SK-N-SH (cell line): ENCODE results near the gene UBE2Q1.

Experiments used
- CHD2 ChIP-seq: fragments of 150-350 bp; IDR thresholded peaks from 2 replicates; pipeline ENCODE4 v1.6.1; 2018; ENCODE audit warnings: low read length; ENCODE audit not compliant: partially characterized antibody
- CTCF ChIP-seq: fragments of 200-600 bp; sonication (generic); IDR thresholded peaks from 2 replicates; pipeline ENCODE4 v1.6.1; 2017; ENCODE audit warnings: antibody characterized with exemption, mild to moderate bottlenecking, moderate library complexity
- EP300 ChIP-seq, 2 experiments: IDR thresholded peaks; 2 replicates each; pipeline versions ENCODE4 v1.4.0 to v1.6.1; 2012; ENCODE audit warnings: borderline replicate concordance in 1 of 2, low read depth in 1 of 2, low read length in 1 of 2
- FOXJ3 ChIP-seq: sonication (generic); formaldehyde crosslinking; IDR thresholded peaks from 2 replicates; pipeline ENCODE4 v1.5.1; 2020; ENCODE audit warnings: mild to moderate bottlenecking, missing genetic modification reagents
- FOXM1 ChIP-seq: IDR thresholded peaks from 2 replicates; pipeline ENCODE4 v1.4.0; 2012; ENCODE audit warnings: low read depth, mild to moderate bottlenecking
- POLR2AphosphoS5 ChIP-seq: IDR thresholded peaks from 2 replicates; pipeline ENCODE4 v1.6.1; 2012; ENCODE audit warnings: low read depth, low read length
- REST ChIP-seq: IDR thresholded peaks from 2 replicates; pipeline ENCODE4 v1.6.1; 2012; ENCODE audit warnings: mild to moderate bottlenecking, low read depth, low read length, moderate library complexity
- SMC3 ChIP-seq: IDR thresholded peaks from 2 replicates; pipeline ENCODE4 v1.6.1; 2012; ENCODE audit warnings: low read depth, low read length, improper control_type of control experiment
- TAF1 ChIP-seq: IDR thresholded peaks from 2 replicates; pipeline ENCODE4 v1.6.1; 2012; ENCODE audit warnings: low read depth, mild to moderate bottlenecking, low read length, moderate library complexity, borderline replicate concordance
- TCF12 ChIP-seq: IDR thresholded peaks from 2 replicates; pipeline ENCODE4 v1.4.0; 2012
- USF1 ChIP-seq: IDR thresholded peaks from 2 replicates; pipeline ENCODE4 v1.4.0; 2012; ENCODE audit warnings: low read depth, borderline replicate concordance
- USF2 ChIP-seq: fragments of 150-350 bp; IDR thresholded peaks from 2 replicates; pipeline ENCODE4 v1.6.1; 2017; ENCODE audit warnings: antibody characterized with exemption, low read length, low read depth, borderline replicate concordance

- TF ChIP-seq FOXM1 = no peak
- TF ChIP-seq USF1 = no peak
- TF ChIP-seq EP300 (IDR thresholded peaks at IDR 0.05; ENCODE audit: borderline replicate concordance in 1 of 2, low read depth in 1 of 2, low read length in 1 of 2) = no peak
- TF ChIP-seq CTCF = peak; percentile 69
- TF ChIP-seq CHD2 = no peak
- TF ChIP-seq POLR2AphosphoS5 = no peak
- TF ChIP-seq USF2 = no peak
- no peak for TF ChIP-seq FOXJ3 (CRISPR knock-in tag)
- TF ChIP-seq TAF1 = no peak
- TF ChIP-seq REST = no peak
- no peak for TF ChIP-seq TCF12
- peak; percentile 89 for TF ChIP-seq SMC3
These were observed 12.0 kb downstream of the UBE2Q1 start for GRCh38 chr1:154546264-154547063.
